ENCODE results near the gene SIK1.
"Not testable (repeated sequence)": the region's sequence is repeated elsewhere in the genome, so short reads cannot be mapped to it uniquely, and the experiment has no call there.

The SIK1 gene

DNA sequence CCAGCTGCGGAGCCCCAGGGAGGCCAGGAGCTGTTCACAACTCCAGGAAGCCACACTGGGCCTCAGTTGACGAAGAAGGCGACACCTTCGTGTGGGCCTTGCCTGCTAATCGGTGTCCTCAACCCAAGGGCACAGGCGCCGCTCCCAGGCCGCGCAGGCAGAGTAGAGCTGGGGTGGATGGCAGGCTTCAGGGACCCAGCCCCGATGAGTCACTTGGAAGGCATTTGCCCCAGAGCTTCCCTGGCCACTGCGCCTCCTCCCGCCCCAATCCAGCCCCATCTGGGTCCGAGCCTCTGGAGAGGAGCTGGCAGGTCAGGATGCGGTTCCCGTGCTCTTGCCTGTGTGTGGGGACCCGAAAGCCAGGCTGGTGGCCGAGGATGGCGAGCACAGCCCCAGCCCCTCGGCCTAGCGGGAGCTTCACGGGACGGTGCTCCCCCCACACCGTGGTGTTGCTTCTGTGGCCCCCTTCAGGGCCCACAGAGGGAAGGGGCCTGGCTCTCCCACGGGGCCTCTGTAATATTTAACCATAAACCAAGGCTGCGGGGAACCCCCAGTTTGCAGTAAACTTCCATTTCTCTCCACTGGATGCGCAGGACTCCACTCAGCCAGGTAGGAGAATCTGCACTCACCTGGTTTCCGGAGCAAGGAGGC lies 30.0 kb downstream of the SIK1 start:
- not testable (repeated sequence) for DNase-seq (ENCODE audit: low read depth)

DNA sequence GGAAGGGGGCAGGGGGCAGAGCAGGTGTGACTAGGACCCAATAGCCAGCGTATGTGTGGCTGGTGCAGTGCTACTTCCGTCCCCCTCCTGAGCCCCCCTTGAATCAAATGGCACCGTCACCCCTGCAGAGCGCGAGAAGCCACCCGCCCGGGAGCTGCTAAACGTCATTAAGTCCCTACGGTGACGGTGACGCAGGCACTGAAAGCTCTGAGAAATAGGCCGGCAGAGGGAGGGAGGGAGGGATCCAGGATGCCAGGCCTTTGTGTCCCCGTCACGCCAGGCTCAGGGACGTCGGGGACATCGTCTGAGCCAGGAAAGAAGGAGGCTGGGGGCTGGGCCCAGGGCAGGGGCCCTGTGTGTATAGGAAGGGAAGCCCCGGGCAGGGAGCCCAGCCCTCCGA lies 43.6 kb downstream of the SIK1 start:
- DNase-seq (ENCODE audit: low read depth), result not testable (repeated sequence)

DNA sequence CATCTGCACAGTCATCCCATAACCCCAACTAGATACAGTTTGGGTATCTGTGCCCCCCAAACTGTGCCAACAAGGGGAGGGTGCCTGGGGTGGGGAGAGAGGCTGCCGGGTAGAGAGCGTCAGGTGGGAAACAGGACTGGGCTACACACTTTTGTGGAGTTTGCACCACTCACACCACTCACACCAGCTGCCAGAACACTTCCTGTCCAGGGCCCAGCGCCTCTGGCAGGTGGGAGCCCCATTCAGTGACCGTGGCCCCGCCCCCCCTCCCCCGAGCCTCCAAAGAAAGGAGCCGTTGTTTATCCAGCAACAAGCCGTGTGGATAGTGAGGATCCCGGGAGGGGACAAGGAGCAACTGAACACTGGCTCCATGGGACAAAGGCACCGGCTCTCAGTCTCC lies 44.0 kb downstream of the SIK1 start:
- DNase-seq (ENCODE audit: low read depth), result not testable (repeated sequence)

- not testable (repeated sequence) for DNase-seq (ENCODE audit: low read depth)
Observed at GRCh38 chr21:43380852-43381533, 45.9 kb downstream of the SIK1 start.

DNA sequence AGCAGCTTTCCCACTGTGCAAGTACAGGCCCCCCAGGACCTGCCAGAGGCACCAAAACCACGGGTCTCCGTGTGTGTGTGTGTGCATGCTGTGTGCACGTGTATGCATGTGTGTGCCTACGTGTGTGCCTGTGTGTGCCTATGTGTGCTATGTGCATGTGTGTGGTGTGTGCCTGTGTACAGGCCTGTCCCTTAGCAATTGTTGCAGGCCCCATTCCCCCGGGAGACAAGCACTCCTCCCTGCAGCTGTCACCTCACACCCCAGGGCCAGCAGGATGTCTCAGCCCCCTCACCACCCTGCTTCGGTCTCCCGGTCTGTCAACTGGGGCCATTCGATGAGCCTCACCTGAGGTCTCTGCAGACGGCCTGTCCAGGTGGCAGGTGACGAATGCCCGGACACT lies 46.6 kb downstream of the SIK1 start:
- not testable (repeated sequence) for DNase-seq (ENCODE audit: low read depth)

- not testable (repeated sequence) for DNase-seq (ENCODE audit: low read depth)
Observed at GRCh38 chr21:43379626-43380122, 47.3 kb downstream of the SIK1 start.

GRCh38 chr21:43376478-43376882 lies 50.5 kb downstream of the SIK1 start:
- DNase-seq (ENCODE audit: low read depth), result no peak

GRCh38 chr21:43375837-43376477 lies 51.0 kb downstream of the SIK1 start:
- DNase-seq (ENCODE audit: low read depth), result no peak

DNA sequence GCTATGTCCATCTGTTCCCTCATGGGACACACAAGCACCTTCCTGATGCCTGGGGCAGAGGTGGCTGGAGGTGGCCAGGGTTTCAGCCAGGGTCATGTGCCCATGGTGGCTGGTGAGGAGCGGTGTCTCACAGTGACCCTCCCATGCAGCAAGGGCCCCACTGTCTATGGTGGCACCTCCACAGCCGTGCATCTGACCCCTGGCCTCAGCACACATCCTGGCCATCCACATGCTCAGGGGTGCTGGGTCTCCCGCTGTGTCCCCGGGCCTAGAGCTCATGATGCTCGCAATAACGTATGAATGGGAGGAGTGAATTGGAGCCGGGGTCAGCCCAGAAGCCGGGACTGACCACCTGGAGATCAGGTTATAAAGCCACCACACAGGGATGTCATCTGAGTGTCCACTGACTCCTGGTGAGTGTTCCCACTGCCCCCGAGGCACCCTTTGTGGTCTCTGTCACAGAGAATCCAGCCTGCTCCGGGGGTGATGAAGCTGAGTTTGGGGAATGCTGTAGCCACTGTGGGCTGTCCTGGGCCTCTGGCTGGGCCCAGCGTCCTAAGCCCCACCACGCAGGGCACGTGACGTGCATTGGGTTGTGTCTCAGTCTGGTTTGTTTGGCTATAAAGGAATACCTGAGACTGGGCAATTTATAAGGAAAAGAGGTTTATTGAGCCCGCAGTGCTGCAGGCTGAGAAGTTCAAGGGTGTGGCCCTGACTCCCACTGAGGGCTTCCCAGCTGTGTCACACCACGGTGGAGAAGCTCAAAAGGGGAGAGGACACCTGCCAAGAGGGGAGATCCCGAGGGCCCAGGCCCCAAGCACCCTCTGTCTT lies 51.7 kb downstream of the SIK1 start:
- no peak for DNase-seq (ENCODE audit: low read depth)

- no peak for DNase-seq (ENCODE audit: low read depth)
Observed at GRCh38 chr21:43374228-43374885, 52.6 kb downstream of the SIK1 start.

DNA sequence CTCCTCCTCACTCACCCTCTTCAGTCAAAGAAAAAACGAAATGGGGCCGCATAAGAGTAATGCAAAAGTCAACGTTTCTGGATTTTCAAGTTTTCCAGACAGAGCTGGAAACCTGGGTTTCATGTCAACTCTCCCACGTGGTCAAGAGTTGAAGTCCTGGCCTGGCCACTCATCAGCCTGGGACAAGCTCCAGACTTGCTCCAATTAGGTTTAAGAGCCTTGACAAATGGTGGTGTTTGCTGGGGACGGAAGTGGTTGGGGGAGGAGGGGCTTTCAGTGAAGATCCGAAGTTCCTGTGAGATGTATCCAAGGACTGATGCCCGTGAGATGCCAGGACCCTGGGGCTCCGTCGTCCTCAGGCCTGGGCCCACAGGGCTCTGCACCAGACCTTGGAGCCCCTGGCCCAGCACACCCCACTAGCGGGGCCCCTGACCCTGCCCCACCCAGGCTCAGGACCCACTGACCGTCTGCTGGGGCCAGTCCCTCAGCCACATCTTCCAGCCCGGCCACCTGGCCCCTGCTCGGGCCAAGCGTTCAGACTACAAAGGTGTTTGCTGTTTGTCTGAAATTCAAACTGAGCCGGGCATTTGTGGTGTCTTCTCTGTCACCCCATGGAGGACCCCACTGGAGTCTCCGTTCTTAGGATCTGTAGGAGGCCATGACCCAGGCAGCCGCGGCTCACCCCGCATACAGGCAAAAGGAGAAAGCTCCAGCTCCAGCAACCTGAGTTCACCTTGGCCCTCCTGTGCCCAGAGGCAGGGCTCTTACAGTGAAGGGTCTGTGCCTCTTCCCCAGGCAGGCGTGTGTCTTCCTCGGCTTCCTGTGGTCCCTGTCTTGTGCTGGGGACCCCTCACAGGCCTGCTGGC lies 53.3 kb downstream of the SIK1 start:
- no peak for DNase-seq (ENCODE audit: low read depth)

- DNase-seq (ENCODE audit: low read depth), result no peak
Observed at GRCh38 chr21:43372663-43373361, 54.1 kb downstream of the SIK1 start.

DNA sequence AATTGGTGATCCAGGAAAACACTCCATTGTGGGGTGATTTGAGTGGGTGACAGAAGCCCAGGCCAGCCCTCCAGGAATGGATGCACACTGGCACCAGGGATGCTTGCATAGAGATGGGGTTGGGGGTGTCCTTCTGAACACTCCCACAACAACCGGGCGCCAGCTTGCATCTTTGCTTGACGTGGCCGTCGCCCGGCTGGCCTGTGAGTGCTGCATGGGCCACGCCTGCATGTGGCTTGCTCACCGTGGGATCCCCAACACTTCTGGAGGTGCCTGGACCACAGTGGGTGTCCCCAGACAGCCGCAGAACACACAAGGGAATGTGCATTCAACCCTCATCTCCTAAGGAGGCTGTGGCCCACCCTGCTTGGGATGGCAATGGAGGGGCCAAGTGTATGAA lies 55.1 kb downstream of the SIK1 start:
- no peak for DNase-seq (ENCODE audit: low read depth)

- DNase-seq (ENCODE audit: low read depth), result no peak
Observed at GRCh38 chr21:43370888-43371570, 55.9 kb downstream of the SIK1 start.

GRCh38 chr21:43370091-43370658 lies 56.8 kb downstream of the SIK1 start:
- DNase-seq (ENCODE audit: low read depth), result no peak

- no peak for DNase-seq (ENCODE audit: low read depth)
Observed at GRCh38 chr21:43369596-43370090, 57.3 kb downstream of the SIK1 start.

- DNase-seq (ENCODE audit: low read depth), result no peak
Observed at GRCh38 chr21:43369124-43369523, 57.8 kb downstream of the SIK1 start.

DNA sequence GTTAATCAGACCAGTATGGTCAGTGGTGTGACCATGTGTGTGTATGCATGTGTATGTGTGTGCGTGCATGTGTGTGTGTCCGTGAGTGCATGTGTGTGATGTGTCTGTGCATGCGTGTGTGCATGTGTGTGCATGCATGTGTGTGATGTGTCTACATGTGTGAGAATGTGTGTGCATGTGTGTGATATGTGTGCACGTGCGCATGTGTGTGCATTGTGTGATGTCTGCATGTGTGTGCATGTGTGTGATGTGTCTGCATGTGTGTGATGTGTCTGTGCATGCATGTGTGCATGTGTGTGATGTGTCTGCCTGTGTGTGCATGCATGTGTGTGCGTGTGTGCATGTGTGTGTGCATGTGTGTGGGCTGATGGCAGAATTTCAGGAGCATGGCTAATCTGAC lies 58.2 kb downstream of the SIK1 start:
- no peak for DNase-seq (ENCODE audit: low read depth)

DNA sequence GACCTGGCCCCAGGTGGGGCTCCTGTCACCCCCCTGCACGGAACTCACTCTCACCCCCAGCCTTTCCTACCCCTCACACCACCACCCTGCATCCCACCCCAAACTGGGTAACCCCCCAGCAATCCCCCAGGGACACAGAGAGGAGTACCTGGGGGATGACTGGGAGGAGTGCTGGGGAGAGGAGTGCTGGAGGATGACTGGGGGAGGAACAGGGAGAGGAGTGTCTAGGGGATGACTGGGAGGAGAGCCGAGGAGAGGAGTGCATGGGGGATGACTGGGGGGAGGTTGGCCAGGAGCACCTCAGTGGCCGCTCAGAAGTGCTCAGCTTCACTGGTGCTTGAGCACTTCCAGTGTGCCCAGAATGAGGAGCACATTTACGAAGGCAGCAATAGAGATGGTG lies 59.1 kb downstream of the SIK1 start:
- no peak for DNase-seq (ENCODE audit: low read depth)

Measured in CMK (cell line).